Kasumi-1 (cell line): ENCODE data around the gene EEF2KMT.
A peak's percentile ranks its signal among the peaks of the same experiment; 100 is the strongest.
"Not testable (repeated sequence)": the region's sequence is repeated elsewhere in the genome, so short reads cannot be mapped to it uniquely, and the experiment has no call there.

Experiments
- DNase-seq, 2 experiments: peaks; one replicate each; lab custom pipeline; 2025; lab: John Stamatoyannopoulos, UW

EEF2KMT gene

GRCh38 chr16:5095145-5095830 lies 2.3 kb downstream of the EEF2KMT start:
- not testable (repeated sequence) for DNase-seq

GRCh38 chr16:5093746-5094145 lies 3.8 kb downstream of the EEF2KMT start:
- DNase-seq: not testable (repeated sequence)

- DNase-seq: not testable (repeated sequence)
These were observed 4.5 kb downstream of the EEF2KMT start for GRCh38 chr16:5093081-5093480.

- DNase-seq: not testable (repeated sequence)
These were observed 7.0 kb downstream of the EEF2KMT start for GRCh38 chr16:5090592-5090991.

- not testable (repeated sequence) for DNase-seq
These were observed 7.6 kb downstream of the EEF2KMT start for GRCh38 chr16:5089911-5090555.

GRCh38 chr16:5088936-5089335 lies 8.7 kb downstream of the EEF2KMT start:
- DNase-seq: not testable (repeated sequence)

- not testable (repeated sequence) for DNase-seq
These were observed 9.4 kb downstream of the EEF2KMT start for GRCh38 chr16:5088086-5088790.

- not testable (repeated sequence) for DNase-seq
These were observed 11.9 kb downstream of the EEF2KMT start for GRCh38 chr16:5085716-5086115.

- DNase-seq: peak in 1 of 2 experiments; percentile 27
These were observed 12.8 kb downstream of the EEF2KMT start for GRCh38 chr16:5084802-5085201.

- DNase-seq: not testable (repeated sequence)
These were observed 13.4 kb downstream of the EEF2KMT start for GRCh38 chr16:5084099-5084731.

GRCh38 chr16:5083646-5084045 lies 13.9 kb downstream of the EEF2KMT start:
- DNase-seq: not testable (repeated sequence)

- not testable (repeated sequence) for DNase-seq
These were observed 16.6 kb downstream of the EEF2KMT start for GRCh38 chr16:5080996-5081395.

GRCh38 chr16:5080461-5080860 lies 17.1 kb downstream of the EEF2KMT start:
- not testable (repeated sequence) for DNase-seq

GRCh38 chr16:5078626-5079025 lies 19.0 kb downstream of the EEF2KMT start:
- DNase-seq: no peak

GRCh38 chr16:5077304-5077703 lies 20.3 kb downstream of the EEF2KMT start:
- DNase-seq: no peak

GRCh38 chr16:5075637-5076036 lies 22.0 kb downstream of the EEF2KMT start:
- no peak for DNase-seq

GRCh38 chr16:5073771-5074170 lies 23.8 kb downstream of the EEF2KMT start:
- DNase-seq: not testable (repeated sequence)

- DNase-seq: no peak
These were observed 24.3 kb downstream of the EEF2KMT start for GRCh38 chr16:5073279-5073629.

GRCh38 chr16:5072334-5073278 lies 25.0 kb downstream of the EEF2KMT start:
- no peak for DNase-seq

- peak; percentile 24 to 33 for DNase-seq
These were observed 25.8 kb downstream of the EEF2KMT start, which contains the start of gene ALG1 for GRCh38 chr16:5071681-5072333. ALG1 (plus strand) TSS chr16:5071843; CDS start chr16:5071850, 7 bp downstream.

GRCh38 chr16:5071341-5071680 lies 26.3 kb downstream of the EEF2KMT start:
- DNase-seq: no peak
